Stomach (tissue), 4 donors: ENCODE data around the gene GLRX.

Source experiments
- EP300 ChIP-seq: sonication (generic); formaldehyde crosslinking; IDR thresholded peaks from one replicate; pipeline ENCODE4 v1.6.1; 2017; ENCODE audit warnings: antibody characterized with exemption
- POLR2A ChIP-seq, 4 donors: fragments of 450-650 bp; IDR thresholded peaks; one replicate each; pipeline ENCODE4 v1.6.1; 2016; ENCODE audit warnings: antibody characterized with exemption in 4 of 4, control low read depth in 2 of 4, mild to moderate bottlenecking in 1 of 4, moderate library complexity in 1 of 4
- TF ChIP-seq, protein P1 (sequence below), 7 experiments: fragments of 450-650 bp in 4 of 7; fragments of 200-600 bp in 3 of 7; sonication (generic) in 3 of 7; IDR thresholded peaks; one replicate each; pipeline ENCODE4 v1.5.1; 2016 to 2019; ENCODE audit warnings: antibody characterized with exemption in 7 of 7, control low read depth in 2 of 7, mild to moderate bottlenecking in 1 of 7

GRCh38 chr5:95801961-95802360 is 20.6 kb downstream of the GLRX start:
- TF ChIP-seq POLR2A (IDR thresholded peaks at IDR 0.05) = no peak
- TF ChIP-seq, protein P1, sequence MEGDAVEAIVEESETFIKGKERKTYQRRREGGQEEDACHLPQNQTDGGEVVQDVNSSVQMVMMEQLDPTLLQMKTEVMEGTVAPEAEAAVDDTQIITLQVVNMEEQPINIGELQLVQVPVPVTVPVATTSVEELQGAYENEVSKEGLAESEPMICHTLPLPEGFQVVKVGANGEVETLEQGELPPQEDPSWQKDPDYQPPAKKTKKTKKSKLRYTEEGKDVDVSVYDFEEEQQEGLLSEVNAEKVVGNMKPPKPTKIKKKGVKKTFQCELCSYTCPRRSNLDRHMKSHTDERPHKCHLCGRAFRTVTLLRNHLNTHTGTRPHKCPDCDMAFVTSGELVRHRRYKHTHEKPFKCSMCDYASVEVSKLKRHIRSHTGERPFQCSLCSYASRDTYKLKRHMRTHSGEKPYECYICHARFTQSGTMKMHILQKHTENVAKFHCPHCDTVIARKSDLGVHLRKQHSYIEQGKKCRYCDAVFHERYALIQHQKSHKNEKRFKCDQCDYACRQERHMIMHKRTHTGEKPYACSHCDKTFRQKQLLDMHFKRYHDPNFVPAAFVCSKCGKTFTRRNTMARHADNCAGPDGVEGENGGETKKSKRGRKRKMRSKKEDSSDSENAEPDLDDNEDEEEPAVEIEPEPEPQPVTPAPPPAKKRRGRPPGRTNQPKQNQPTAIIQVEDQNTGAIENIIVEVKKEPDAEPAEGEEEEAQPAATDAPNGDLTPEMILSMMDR (IDR thresholded peaks at IDR 0.05) = no peak
- no peak for TF ChIP-seq EP300
